Lower leg skin (tissue), 3 donors: ENCODE data around the gene CHD2.

ENCODE experiments used
- CTCF ChIP-seq, 3 donors: fragments of 450-650 bp; IDR thresholded peaks; one replicate each; pipeline ENCODE4 v1.5.1; 2016; ENCODE audit warnings: antibody characterized with exemption in 3 of 3, mild to moderate bottlenecking in 3 of 3, moderate library complexity in 2 of 3
- POLR2A ChIP-seq, 2 donors: fragments of 450-650 bp; IDR thresholded peaks; one replicate each; pipeline ENCODE4 v1.6.1; 2016 to 2017; ENCODE audit warnings: antibody characterized with exemption in 2 of 2, mild to moderate bottlenecking in 1 of 2, moderate library complexity in 1 of 2

GRCh38 chr15:92901995-92902394, 1.9 kb downstream of the CHD2 start:
- TF ChIP-seq CTCF (IDR thresholded peaks at IDR 0.05) = no peak
- no peak for TF ChIP-seq POLR2A (IDR thresholded peaks at IDR 0.05)
